Thymus (tissue), 14 donors: ENCODE data around the gene SLC22A1. TPM values are rescaled to one million over a fixed set of nuclear protein-coding genes. Genes with fewer than 3 reads are reported as not detected.

Experiments used
- DNase-seq, 9 donors: peaks; one replicate each; pipeline ENCODE4 v3.0.0-alpha.2; 2013; ENCODE audit warnings: low spot score in 9 of 9, low read depth in 6 of 9, missing footprints in 1 of 9
- H3K27ac ChIP-seq, 2 donors: one replicate each; pipeline ENCODE4 v1.5.1; 2013; ENCODE audit warnings: control low read depth in 1 of 2, low read depth in 1 of 2, low read length in 1 of 2, mild to moderate bottlenecking in 1 of 2, moderate library complexity in 1 of 2
- H3K27me3 ChIP-seq, 2 donors: one replicate each; pipeline ENCODE4 v1.5.1; 2013; ENCODE audit warnings: low read length in 1 of 2; ENCODE audit not compliant: control insufficient read depth in 2 of 2, insufficient read depth in 1 of 2
- H3K36me3 ChIP-seq, 2 donors: one replicate each; pipeline ENCODE4 v1.5.1; 2013; ENCODE audit warnings: low read length in 1 of 2, mild to moderate bottlenecking in 1 of 2, moderate library complexity in 1 of 2; ENCODE audit not compliant: control insufficient read depth in 2 of 2, insufficient read depth in 2 of 2
- H3K4me1 ChIP-seq, 2 donors: one replicate each; pipeline ENCODE4 v1.5.1; 2013; ENCODE audit warnings: low read length in 2 of 2; ENCODE audit not compliant: control insufficient read depth in 2 of 2, insufficient read depth in 2 of 2
- H3K4me3 ChIP-seq, 2 donors: one replicate each; pipeline ENCODE4 v1.5.1; 2013; ENCODE audit warnings: low read length in 2 of 2, control low read depth in 1 of 2, mild to moderate bottlenecking in 1 of 2
- H3K9me3 ChIP-seq, 2 donors: one replicate each; pipeline ENCODE4 v1.5.1; 2013; ENCODE audit warnings: low read length in 1 of 2, mild to moderate bottlenecking in 1 of 2; ENCODE audit not compliant: control insufficient read depth in 2 of 2, insufficient read depth in 1 of 2
- WGBS: extraction: QIAGEN DNeasy Blood & Tissue Kit; methylation state at CpG from one replicate; pipeline ENCODE4 v1.1.7; 2013; 5-methylcytosine and 5-hydroxymethylcytosine counted together
- long read RNA-seq, 10 donors: transcript quantifications; one replicate each; lab custom pipeline, GENCODE V29; 2026
- polyA plus RNA-seq: library from polyadenylated mRNA; stranded (reverse); fragments of 200-250 nt; gene quantifications from one replicate; pipeline ENCODE4 v1.2.3, GENCODE V29; 2013
- total RNA-seq: library from RNA; stranded (reverse); fragments of 120-200 nt; gene quantifications from one replicate; pipeline ENCODE4 v1.2.4, GENCODE V29; 2013
- donor health status: healthy.

Gene SLC22A1
- total RNA-seq (0.28 TPM), polyA plus RNA-seq (1.7 TPM)
- long read RNA-seq, donor 1, result 0 reads
- long read RNA-seq, donor 2, result 0 reads
- long read RNA-seq, donor 3, partial matches to known transcripts, result 0 of 1 reads
- long read RNA-seq, donor 3, other reads (novel, unspliced or antisense), result 0 of 1 reads
- long read RNA-seq, donor 4, result 0 reads
- long read RNA-seq, donor 5, result 0 reads
- long read RNA-seq, donor 6, partial matches to known transcripts, result 0 of 1 reads
- long read RNA-seq, donor 6, other reads (novel, unspliced or antisense), result 0 of 1 reads
- long read RNA-seq, donor 7, result 0 reads
- long read RNA-seq, donor 8, result 0 reads
- long read RNA-seq, donor 9, result 0 reads
- long read RNA-seq, donor 10, result 0 reads

DNA sequence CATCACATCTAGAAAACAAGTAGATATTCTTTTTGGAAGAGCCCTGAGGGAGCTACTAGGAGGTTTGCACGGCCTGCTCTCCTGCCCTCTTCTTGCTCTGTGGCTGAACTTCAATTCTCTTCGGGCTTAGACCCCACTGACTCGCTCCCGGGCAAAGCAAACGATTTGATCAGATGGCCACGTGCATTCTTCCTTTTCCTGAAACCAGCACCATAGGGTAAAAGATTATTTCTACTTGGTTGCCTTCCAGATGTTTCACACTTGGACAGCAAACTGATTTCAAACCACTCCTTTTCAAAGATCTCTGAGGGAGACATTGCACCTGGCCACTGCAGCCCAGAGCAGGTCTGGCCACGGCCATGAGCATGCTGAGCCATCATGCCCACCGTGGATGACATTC, at the start of gene SLC22A1:
TSS of gene SLC22A1 (plus strand) at position 258 of the 400 bp plus-strand sequence. CDS start at position 379, 121 bp downstream.
- Histone ChIP-seq H3K9me3 (peaks cover 2 to 22% of the 10 kb centered on the region in 2 donors), H3K4me1 (no peaks in the 10 kb centered on the region), H3K4me3 (no peak within 1 kb of the TSS), H3K27ac (no peak within 1 kb of the TSS), H3K36me3 (peaks cover 3 to 5% of the 10 kb centered on the region in 2 donors), H3K27me3 (no peaks in the 10 kb centered on the region)
- no peak for DNase-seq
- 97% methylated on average over 8 of the region's 8 CpGs for WGBS

DNA sequence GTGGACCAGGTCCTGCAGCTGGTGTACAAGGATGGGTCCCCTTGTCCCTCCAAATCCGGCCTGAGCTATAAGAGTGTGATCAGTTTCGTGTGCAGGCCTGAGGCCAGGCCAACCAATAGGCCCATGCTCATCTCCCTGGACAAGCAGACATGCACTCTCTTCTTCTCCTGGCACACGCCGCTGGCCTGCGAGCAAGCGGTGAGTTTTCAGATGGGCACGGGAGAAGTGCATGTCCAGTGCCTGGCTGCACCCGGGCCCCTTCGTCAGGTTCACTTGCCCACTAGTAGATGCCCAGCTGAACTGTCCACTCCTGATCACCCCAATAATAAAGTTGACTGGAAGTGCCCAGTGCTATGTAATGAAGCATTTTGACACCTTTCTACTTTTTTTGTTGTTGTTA, 48.3 kb upstream of the SLC22A1 start:
- Histone ChIP-seq H3K27me3 (no peaks in the 10 kb centered on the region), H3K9me3 (no peaks in the 10 kb centered on the region), H3K36me3 (peaks cover 94 to 97% of the 10 kb centered on the region in 2 donors), H3K27ac (no peak overlapping the region), H3K4me3 (no peak overlapping the region), H3K4me1 (peaks cover 7 to 17% of the 10 kb centered on the region in 2 donors)
- DNase-seq, result no peak
- 96% methylated on average over 9 of the region's 9 CpGs for WGBS

- DNase-seq, result no peak
- Histone ChIP-seq H3K4me1 (no peaks in the 10 kb centered on the region), H3K27ac (no peak overlapping the region), H3K9me3 (no peaks in the 10 kb centered on the region), H3K4me3 (no peak overlapping the region), H3K36me3 (peaks cover 91 to 95% of the 10 kb centered on the region in 2 donors), H3K27me3 (no peaks in the 10 kb centered on the region)
- WGBS, result 98% methylated on average over 5 of the region's 5 CpGs
Measured at GRCh38 chr6:160076009-160076408, 45.6 kb upstream of the SLC22A1 start.

GRCh38 chr6:160077024-160077423, 44.6 kb upstream of the SLC22A1 start:
- H3K27ac ChIP-seq, result no peak overlapping the region
- WGBS, result 98% methylated on average over 5 of the region's 5 CpGs
- no peaks in the 10 kb centered on the region for H3K27me3 ChIP-seq
- H3K4me1 ChIP-seq, result no peaks in the 10 kb centered on the region
- peaks cover 88 to 93% of the 10 kb centered on the region in 2 donors for H3K36me3 ChIP-seq
- DNase-seq, result no peak
- H3K9me3 ChIP-seq, result no peaks in the 10 kb centered on the region
- no peak overlapping the region for H3K4me3 ChIP-seq

GRCh38 chr6:160077526-160077925, 44.1 kb upstream of the SLC22A1 start:
- no peak overlapping the region for H3K4me3 ChIP-seq
- WGBS, result 98% methylated on average over 2 of the region's 2 CpGs
- H3K27me3 ChIP-seq, result no peaks in the 10 kb centered on the region
- H3K9me3 ChIP-seq, result no peaks in the 10 kb centered on the region
- DNase-seq, result no peak
- peaks cover 85 to 91% of the 10 kb centered on the region in 2 donors for H3K36me3 ChIP-seq
- no peaks in the 10 kb centered on the region for H3K4me1 ChIP-seq
- no peak overlapping the region for H3K27ac ChIP-seq

- DNase-seq, result no peak
- H3K9me3 ChIP-seq, result no peaks in the 10 kb centered on the region
Measured at GRCh38 chr6:160078883-160079685, 42.5 kb upstream of the SLC22A1 start.

GRCh38 chr6:160079686-160080043, 42.0 kb upstream of the SLC22A1 start:
- no peaks in the 10 kb centered on the region for H3K9me3 ChIP-seq
- DNase-seq, result no peak
- WGBS, result 99% methylated on average over 12 of the region's 12 CpGs

More at GRCh38 chr6:160078883-160079685, 42.5 kb upstream of the SLC22A1 start:
- Histone ChIP-seq H3K27me3 (no peaks in the 10 kb centered on the region), H3K36me3 (peaks cover 82 to 87% of the 10 kb centered on the region in 2 donors), H3K4me1 (no peaks in the 10 kb centered on the region), H3K4me3 (no peak overlapping the region), H3K27ac (no peak overlapping the region)
- WGBS, result 98% methylated on average over 23 of the region's 23 CpGs

DNA sequence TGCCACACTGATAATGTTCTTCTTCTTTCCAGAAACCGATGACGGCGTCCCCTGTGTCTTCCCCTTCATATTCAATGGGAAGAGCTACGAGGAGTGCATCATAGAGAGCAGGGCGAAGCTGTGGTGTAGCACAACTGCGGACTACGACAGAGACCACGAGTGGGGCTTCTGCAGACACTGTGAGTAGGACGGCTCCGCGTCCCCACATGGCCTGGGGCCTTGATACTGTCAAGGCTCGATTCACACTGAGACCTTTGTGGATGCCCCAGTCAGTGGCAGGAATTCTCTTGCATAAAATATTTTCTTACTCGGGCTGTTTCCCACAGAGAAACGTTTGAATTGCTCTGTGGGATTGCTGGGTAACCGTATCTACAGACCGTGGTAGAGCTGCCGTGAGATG, 41.5 kb upstream of the SLC22A1 start:
- no peaks in the 10 kb centered on the region for H3K27me3 ChIP-seq
- peaks cover 83 to 88% of the 10 kb centered on the region in 2 donors for H3K36me3 ChIP-seq
- no peaks in the 10 kb centered on the region for H3K9me3 ChIP-seq
- no peak overlapping the region for H3K27ac ChIP-seq
- H3K4me1 ChIP-seq, result no peaks in the 10 kb centered on the region
- 99% methylated on average over 17 of the region's 17 CpGs for WGBS
- no peak overlapping the region for H3K4me3 ChIP-seq
- DNase-seq, result no peak

More at GRCh38 chr6:160079686-160080043, 42.0 kb upstream of the SLC22A1 start:
- H3K27me3 ChIP-seq, result no peaks in the 10 kb centered on the region
- H3K4me1 ChIP-seq, result no peaks in the 10 kb centered on the region
- no peak overlapping the region for H3K27ac ChIP-seq
- peaks cover 83 to 88% of the 10 kb centered on the region in 2 donors for H3K36me3 ChIP-seq
- no peak overlapping the region for H3K4me3 ChIP-seq

DNA sequence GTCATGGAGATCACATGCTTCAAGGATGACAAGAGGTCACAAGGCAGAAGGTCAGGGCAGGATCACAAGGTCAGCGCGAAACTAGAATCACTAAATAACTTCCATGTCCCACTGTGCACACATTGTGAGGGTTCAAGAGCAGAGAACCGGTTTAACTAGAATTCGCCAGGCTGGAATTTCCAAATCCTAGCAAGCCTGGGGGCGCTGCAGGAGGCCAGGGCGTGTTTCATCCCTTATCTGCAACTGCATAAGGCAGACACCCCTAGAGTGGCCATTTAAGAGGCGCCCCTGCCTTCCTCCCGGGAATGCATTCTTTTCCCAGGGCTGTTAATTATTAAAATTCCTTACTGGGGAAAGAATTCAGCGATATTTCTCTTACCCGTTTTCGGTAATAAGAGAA, 40.2 kb upstream of the SLC22A1 start:
- no peak for DNase-seq
- Histone ChIP-seq H3K27ac (no peak overlapping the region), H3K4me3 (no peak overlapping the region), H3K27me3 (no peaks in the 10 kb centered on the region), H3K36me3 (peaks cover 85 to 88% of the 10 kb centered on the region in 2 donors), H3K9me3 (no peaks in the 10 kb centered on the region), H3K4me1 (no peaks in the 10 kb centered on the region)
- WGBS, result 97% methylated on average over 11 of the region's 11 CpGs
